Endothelial cell (in vitro differentiated cells): ENCODE measurements around the gene LRBA. TPM values are rescaled to one million over a fixed set of nuclear protein-coding genes. Genes with fewer than 3 reads are reported as not detected.

ENCODE experiments used
- DNase-seq: peaks from one replicate; pipeline ENCODE4 v3.0.0; 2021; ENCODE audit warnings: low spot score
- H3K27ac Mint-ChIP-seq: one replicate; pipeline ENCODE4 v1.8.0; 2021; ENCODE audit warnings: mixed read lengths, inconsistent platforms; ENCODE audit not compliant: unreplicated experiment
- H3K27me3 Mint-ChIP-seq: one replicate; pipeline ENCODE4 v1.8.0; 2021; ENCODE audit warnings: mild to moderate bottlenecking, moderate library complexity, mixed read lengths, inconsistent platforms; ENCODE audit not compliant: unreplicated experiment
- H3K36me3 Mint-ChIP-seq: one replicate; pipeline ENCODE4 v1.8.0; 2021; ENCODE audit warnings: mild to moderate bottlenecking, low read depth, mixed read lengths, inconsistent platforms; ENCODE audit not compliant: unreplicated experiment
- H3K4me1 Mint-ChIP-seq: one replicate; pipeline ENCODE4 v1.8.0; 2021; ENCODE audit warnings: mild to moderate bottlenecking, mixed read lengths, inconsistent platforms; ENCODE audit not compliant: unreplicated experiment
- H3K4me3 Mint-ChIP-seq: one replicate; pipeline ENCODE4 v1.8.0; 2021; ENCODE audit warnings: mild to moderate bottlenecking, mixed read lengths, inconsistent platforms; ENCODE audit not compliant: unreplicated experiment
- H3K9me3 Mint-ChIP-seq: one replicate; pipeline ENCODE4 v1.8.0; 2021; ENCODE audit warnings: mixed read lengths, inconsistent platforms; ENCODE audit not compliant: unreplicated experiment
- CTCF ChIP-seq: fragments of 200-600 bp; sonication (generic); IDR thresholded peaks from one replicate; pipeline ENCODE4 v1.5.0; 2021; ENCODE audit warnings: antibody characterized with exemption; ENCODE audit not compliant: unreplicated experiment
- total RNA-seq: library from RNA; stranded (reverse); fragmentation: NEBNext Ultra II Directional; extraction: Animal tissue kit (Norgen Biotek cat#: 25700); gene quantifications from one replicate; pipeline ENCODE4 v1.2.1, GENCODE V29; 2021; ENCODE audit not compliant: unreplicated experiment

LRBA gene
- total RNA-seq, 1 donor from 2014 or later: 44.3 TPM

- peaks cover 7% of the 10 kb centered on the region for H3K4me1 Mint-ChIP-seq
- H3K9me3 Mint-ChIP-seq: no peaks in the 10 kb centered on the region
- H3K27ac Mint-ChIP-seq: no peak overlapping the region
- H3K4me3 Mint-ChIP-seq: no peak overlapping the region
- no peaks in the 10 kb centered on the region for H3K36me3 Mint-ChIP-seq
- peaks cover 3% of the 10 kb centered on the region for H3K27me3 Mint-ChIP-seq
- TF ChIP-seq CTCF: no peak
- DNase-seq: no peak
Observed at GRCh38 chr4:151021637-151022334, 6.7 kb upstream of the LRBA start.

DNA sequence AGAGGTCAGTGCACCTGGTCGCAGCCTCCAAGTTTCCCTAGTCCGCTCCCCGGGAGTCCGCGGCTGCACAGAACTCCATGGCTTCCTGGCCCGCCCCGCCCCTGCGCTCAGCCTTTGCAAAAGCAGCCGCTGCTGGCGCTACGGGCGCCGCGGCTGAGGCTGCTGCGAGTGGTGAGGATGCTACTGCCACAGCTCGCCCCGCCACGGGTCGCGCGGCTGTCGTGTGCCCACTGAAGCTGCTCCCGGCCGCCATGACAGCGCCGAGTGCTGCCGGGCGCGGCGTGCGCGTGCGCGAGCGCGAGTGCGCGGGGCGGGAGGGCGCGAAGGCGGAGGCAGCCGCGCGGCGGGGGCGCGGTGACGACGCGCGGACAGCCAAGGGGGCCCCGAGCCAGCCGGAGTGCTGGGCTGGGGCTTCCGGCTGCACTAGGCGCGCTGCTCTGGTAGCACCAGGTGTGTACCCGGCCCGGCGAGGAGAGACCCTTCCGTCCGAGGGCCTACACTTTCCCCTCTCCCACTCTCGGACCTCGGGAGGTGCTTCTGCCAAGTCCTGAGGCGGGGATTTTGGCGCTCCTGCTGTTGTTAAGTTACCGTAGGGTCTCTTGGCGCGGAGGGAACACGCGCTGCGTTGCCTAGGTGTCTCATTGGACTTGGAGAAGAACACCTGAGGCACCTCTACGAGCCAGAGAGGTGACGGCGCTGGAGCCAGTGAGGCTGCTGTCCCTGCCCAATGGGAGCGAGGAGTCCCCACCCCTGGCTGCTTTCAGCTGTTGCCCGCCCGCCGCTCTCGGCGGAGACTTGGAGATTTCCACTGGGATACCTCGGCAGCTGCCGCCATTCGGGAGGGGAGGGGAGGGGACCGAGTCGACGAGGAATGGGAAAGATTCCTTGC lies 619 bp upstream of the LRBA start:
- H3K4me1 Mint-ChIP-seq: peaks cover 19% of the 10 kb centered on the region
- no peaks in the 10 kb centered on the region for H3K9me3 Mint-ChIP-seq
- peak; percentile 78 for DNase-seq
- no peak for TF ChIP-seq CTCF
- H3K36me3 Mint-ChIP-seq: no peaks in the 10 kb centered on the region
- H3K4me3 Mint-ChIP-seq: peak overlapping the region; percentile 100
- peak overlapping the region; percentile 42 for H3K27ac Mint-ChIP-seq
- peaks cover 3% of the 10 kb centered on the region for H3K27me3 Mint-ChIP-seq

DNA sequence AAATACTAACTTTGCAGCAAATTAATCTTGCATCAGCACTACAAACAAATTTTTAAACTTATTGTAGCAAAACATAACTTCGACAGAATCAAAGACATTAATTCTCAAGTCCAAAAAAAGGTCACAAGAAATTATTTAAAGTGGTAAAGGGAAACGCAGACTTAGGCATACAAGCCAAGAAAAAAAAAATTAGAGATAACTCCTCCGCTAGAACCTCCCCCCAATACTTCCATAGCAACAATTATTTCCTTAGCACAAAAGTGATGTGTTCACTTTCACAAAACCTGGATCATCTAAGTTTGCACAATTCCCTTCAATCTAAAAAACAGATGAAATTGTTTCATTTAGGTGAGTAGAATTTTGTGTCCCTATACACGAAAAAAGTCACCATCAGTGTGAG lies 1.1 kb downstream of the LRBA start:
- H3K4me3 Mint-ChIP-seq: peak overlapping the region; percentile 100
- no peaks in the 10 kb centered on the region for H3K9me3 Mint-ChIP-seq
- peak overlapping the region; percentile 0 for H3K27ac Mint-ChIP-seq
- no peak for DNase-seq
- H3K27me3 Mint-ChIP-seq: peaks cover 3% of the 10 kb centered on the region
- H3K4me1 Mint-ChIP-seq: peaks cover 19% of the 10 kb centered on the region
- no peak for TF ChIP-seq CTCF
- H3K36me3 Mint-ChIP-seq: no peaks in the 10 kb centered on the region

DNA sequence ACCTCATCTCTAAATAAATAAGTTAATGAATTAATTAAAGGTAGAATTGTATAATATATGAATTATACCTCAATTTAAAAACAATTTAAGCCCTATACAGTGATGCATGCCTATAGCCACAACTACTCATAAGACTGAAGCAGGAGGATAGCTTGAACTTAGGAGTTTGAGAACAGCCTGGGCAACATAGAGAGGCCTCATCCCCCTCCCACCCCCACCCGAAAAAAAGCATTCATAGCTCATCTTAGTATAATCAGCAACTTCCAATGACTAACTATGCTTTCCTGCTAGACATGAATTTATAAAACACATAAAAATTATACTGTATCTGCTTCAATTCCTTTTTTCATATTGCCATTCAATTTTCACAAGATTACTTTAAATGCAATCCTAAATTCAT lies 1.6 kb downstream of the LRBA start:
- DNase-seq: no peak
- H3K36me3 Mint-ChIP-seq: no peaks in the 10 kb centered on the region

More for the DNA sequence above, 1.6 kb downstream of the LRBA start:
- Mint-ChIP-seq H3K4me1 (peaks cover 19% of the 10 kb centered on the region), H3K9me3 (no peaks in the 10 kb centered on the region), H3K4me3 (no peak overlapping the region), H3K27ac (no peak overlapping the region), H3K27me3 (peaks cover under 1% of the 10 kb centered on the region)
- TF ChIP-seq CTCF: no peak
